Lung (tissue), 12 donors: ENCODE data around the gene RIBC2. TPM values are rescaled to one million over a fixed set of nuclear protein-coding genes. Genes with fewer than 3 reads are reported as not detected.

Experiments used
- ATAC-seq: fragments of 200-7000 bp; cut with Tn5 transposase; one replicate; pipeline ENCODE4 v1.9.1; 2020; ENCODE audit warnings: moderate number of reproducible peaks; ENCODE audit not compliant: insufficient read depth, low FRiP score
- DNase-seq, 3 donors: peaks; one replicate each; pipeline ENCODE4 v3.0.0-alpha.2; 2013 to 2017
- H3K27ac ChIP-seq, 2 donors: one replicate each; pipeline ENCODE4 v1.5.1; 2013; ENCODE audit warnings: mild to moderate bottlenecking in 2 of 2, moderate library complexity in 2 of 2, control low read depth in 1 of 2, inconsistent platforms in 1 of 2, low read depth in 1 of 2, low read length in 1 of 2
- H3K27me3 ChIP-seq, 3 donors: one replicate each; pipeline ENCODE4 v1.5.1; 2013; ENCODE audit warnings: low read length in 2 of 3; ENCODE audit not compliant: control insufficient read depth in 3 of 3, insufficient read depth in 3 of 3
- H3K36me3 ChIP-seq, 4 donors: one replicate each; pipeline ENCODE4 v1.5.1; 2013; ENCODE audit warnings: low read length in 4 of 4, mild to moderate bottlenecking in 1 of 4, moderate library complexity in 1 of 4; ENCODE audit not compliant: control insufficient read depth in 4 of 4, insufficient read depth in 4 of 4
- H3K4me1 ChIP-seq, 5 donors: one replicate each; pipeline ENCODE4 v1.5.1; 2013; ENCODE audit warnings: low read length in 5 of 5, mild to moderate bottlenecking in 2 of 5, moderate library complexity in 1 of 5; ENCODE audit not compliant: control insufficient read depth in 5 of 5, insufficient read depth in 5 of 5
- H3K4me3 ChIP-seq: one replicate; pipeline ENCODE4 v1.5.1; 2013; ENCODE audit warnings: mild to moderate bottlenecking, control low read depth, moderate library complexity
- H3K9ac ChIP-seq, 2 donors: one replicate each; pipeline ENCODE4 v1.5.1; 2013; ENCODE audit warnings: low read length in 2 of 2, control low read depth in 1 of 2; ENCODE audit not compliant: insufficient read depth in 1 of 2
- H3K9me3 ChIP-seq, 4 donors: one replicate each; pipeline ENCODE4 v1.5.1; 2013; ENCODE audit warnings: low read length in 3 of 4, mild to moderate bottlenecking in 1 of 4, moderate library complexity in 1 of 4; ENCODE audit not compliant: control insufficient read depth in 4 of 4, insufficient read depth in 3 of 4
- CTCF ChIP-seq: IDR thresholded peaks from 2 replicates; pipeline ENCODE4 v1.5.1; 2012; ENCODE audit warnings: mild to moderate bottlenecking; ENCODE audit errors: control extremely low read depth, extremely low read depth
- WGBS, 2 donors: extraction: QIAGEN DNeasy Blood & Tissue Kit; methylation state at CpG; one replicate each; pipeline ENCODE4 v1.1.7; 2013; 5-methylcytosine and 5-hydroxymethylcytosine counted together
- polyA plus RNA-seq, 2 donors: library from polyadenylated mRNA; stranded (reverse); fragments of 200-250 nt; gene quantifications; one replicate each; pipeline ENCODE4 v1.2.1, GENCODE V29; 2013
- total RNA-seq, 2 donors: library from RNA; depleted of rRNA in 1 of 2; stranded (reverse); fragments of >200 nt in 1 of 2; gene quantifications; one replicate each; pipeline ENCODE4 v1.2.1, GENCODE V29; 2014 to 2021
- donor health status: control.
- donor health status: control.
- donor health status: Bipolar disorder and iron deficiency.
- donor health status: healthy.
- donor health status: DM: yes; HTN: yes; CAD: no.

Gene RIBC2
- total and polyA plus RNA-seq, 4 donors = 2.8 to 8.1 (median 5.7) TPM

- DNase-seq = peak in 1 of 3 donors; percentile 40
Observed at GRCh38 chr22:45475063-45475747, 61.7 kb downstream of the RIBC2 start.

GRCh38 chr22:45475851-45476514 lies 62.5 kb downstream of the RIBC2 start:
- Histone ChIP-seq H3K9ac (no peak overlapping the region), H3K4me3 (no peak overlapping the region), H3K36me3 (no peaks in the 10 kb centered on the region), H3K27me3 (no peaks in the 10 kb centered on the region), H3K4me1 (peaks cover 0 to 15% (median 4%) of the 10 kb centered on the region in 5 donors), H3K27ac (no peak overlapping the region), H3K9me3 (peaks cover 0 to 5% (median 1%) of the 10 kb centered on the region in 4 donors)
- DNase-seq (no peak), ATAC-seq (no peak)
- TF ChIP-seq CTCF = no peak
- 67 to 84% methylated on average over 15 of the region's 15 CpGs for WGBS, 2 donors

More at GRCh38 chr22:45475063-45475747, 61.7 kb downstream of the RIBC2 start:
- Histone ChIP-seq H3K9me3 (peaks cover 0 to 3% (median 0%) of the 10 kb centered on the region in 4 donors), H3K9ac (no peak overlapping the region), H3K4me3 (no peak overlapping the region), H3K4me1 (peaks cover 0 to 15% (median 5%) of the 10 kb centered on the region in 5 donors), H3K27me3 (no peaks in the 10 kb centered on the region), H3K27ac (no peak overlapping the region), H3K36me3 (no peaks in the 10 kb centered on the region)
- TF ChIP-seq CTCF = no peak
- WGBS, 2 donors = 38 to 51% methylated on average over 8 of the region's 8 CpGs
- no peak for ATAC-seq

GRCh38 chr22:45476814-45477213 lies 63.3 kb downstream of the RIBC2 start:
- no peak for TF ChIP-seq CTCF
- no peak overlapping the region for H3K27ac ChIP-seq

More at GRCh38 chr22:45476814-45477213, 63.3 kb downstream of the RIBC2 start:
- ATAC-seq (no peak), DNase-seq (no peak)
- peaks cover 0 to 15% (median 4%) of the 10 kb centered on the region in 5 donors for H3K4me1 ChIP-seq
- peaks cover 0 to 7% (median 2%) of the 10 kb centered on the region in 4 donors for H3K9me3 ChIP-seq
- H3K27me3 ChIP-seq = no peaks in the 10 kb centered on the region
- WGBS, 2 donors = 73 to 80% methylated on average over 6 of the region's 6 CpGs
- H3K36me3 ChIP-seq = no peaks in the 10 kb centered on the region
- H3K9ac ChIP-seq = no peak overlapping the region
- no peak overlapping the region for H3K4me3 ChIP-seq
